HG02840 (cell line): ENCODE measurements around the gene IRF2.

ENCODE experiments used
- ATAC-seq: cut with Tn5 transposase; IDR thresholded peaks from one replicate; pipeline ENCODE4 v1.9.1; 2021; ENCODE audit warnings: mild to moderate bottlenecking, moderate library complexity, moderate number of reproducible peaks; ENCODE audit not compliant: unreplicated experiment, low FRiP score

The IRF2 gene

DNA sequence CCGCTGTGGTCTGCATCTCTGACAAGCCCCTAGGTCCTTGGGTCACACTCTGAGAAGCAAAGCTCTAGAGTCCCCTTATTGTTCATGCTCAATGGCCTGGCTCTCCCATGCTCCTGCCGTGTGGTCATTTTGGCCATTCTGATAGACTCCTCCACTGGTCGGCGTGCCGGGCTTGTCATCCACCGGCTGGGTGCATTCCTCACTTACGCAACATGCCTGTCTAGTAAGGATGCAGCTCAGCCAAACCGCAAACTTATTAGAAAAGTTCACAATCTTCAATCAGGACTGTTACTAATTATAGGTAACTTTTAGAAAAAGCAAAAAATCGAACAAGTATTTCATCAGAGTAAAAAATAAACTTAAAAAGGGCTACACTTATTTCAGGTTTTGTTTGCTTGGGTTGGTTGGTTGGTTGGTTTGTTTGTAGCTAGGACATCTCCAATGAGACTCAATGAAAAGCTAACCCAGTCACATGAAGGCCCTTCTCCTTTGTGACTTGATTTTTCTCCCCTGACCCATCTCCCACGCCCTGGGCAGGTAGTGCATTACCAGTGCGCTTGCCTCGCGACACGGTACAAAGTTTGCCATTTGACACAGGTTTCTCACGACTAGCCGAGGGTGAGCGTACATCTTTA is 41.0 kb downstream of the IRF2 start:
- ATAC-seq: no peak

DNA sequence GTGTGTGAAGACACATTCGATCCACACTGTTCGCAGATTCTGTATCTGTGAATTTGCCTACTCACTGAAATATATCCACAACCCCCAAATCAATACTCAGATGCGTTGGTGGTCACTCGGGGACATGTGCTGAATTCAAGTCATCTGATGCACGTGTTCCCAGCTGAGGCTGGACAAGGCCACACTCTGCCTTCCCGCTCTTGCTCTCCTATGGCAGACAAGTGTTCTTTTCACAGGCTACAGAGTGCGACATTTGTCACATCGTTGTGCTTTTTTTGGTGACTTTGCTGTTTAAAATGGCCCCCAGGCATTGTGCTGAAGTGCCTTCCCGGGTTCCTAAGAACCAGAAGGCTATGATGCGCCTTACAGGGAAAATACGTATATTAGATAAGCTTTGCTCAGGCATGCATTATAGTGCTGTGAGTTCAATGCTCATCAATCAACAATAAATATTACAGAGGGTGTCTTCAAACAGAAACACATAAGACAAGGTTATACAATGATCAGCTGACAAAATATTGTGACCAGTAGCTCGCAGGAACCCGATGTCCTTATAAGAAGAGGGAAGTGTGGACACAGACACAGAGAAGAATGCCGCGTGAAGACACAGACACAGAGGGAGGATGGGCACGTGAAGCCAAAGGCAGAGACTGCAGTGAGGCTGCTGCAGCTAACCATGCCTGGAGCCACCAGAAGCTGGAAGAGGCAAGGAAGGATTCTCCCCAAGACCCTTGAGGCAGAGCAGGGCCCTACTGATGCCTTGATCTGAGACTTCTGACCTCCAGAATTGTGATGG is 42.0 kb downstream of the IRF2 start:
- no peak for ATAC-seq

DNA sequence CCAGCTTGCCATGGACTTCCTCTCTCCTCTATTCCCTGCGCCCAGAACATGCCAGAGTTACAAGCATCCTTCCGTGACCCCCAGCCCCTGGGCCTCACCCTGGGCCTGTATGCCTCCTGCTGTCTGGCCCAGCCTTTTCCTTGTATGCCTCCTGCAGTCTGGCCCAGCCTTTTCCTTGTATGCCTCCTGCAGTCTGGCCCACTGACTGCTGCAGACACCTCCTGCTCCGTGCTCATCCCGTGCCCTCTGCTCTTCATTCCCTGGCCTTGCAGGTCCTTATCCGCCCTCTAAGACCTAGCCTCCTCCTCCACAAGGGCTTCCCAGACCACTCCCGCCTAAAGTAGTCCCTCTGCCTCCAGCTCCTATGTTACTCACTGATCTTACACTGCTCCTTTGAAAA is 44.2 kb downstream of the IRF2 start:
- ATAC-seq: no peak

DNA sequence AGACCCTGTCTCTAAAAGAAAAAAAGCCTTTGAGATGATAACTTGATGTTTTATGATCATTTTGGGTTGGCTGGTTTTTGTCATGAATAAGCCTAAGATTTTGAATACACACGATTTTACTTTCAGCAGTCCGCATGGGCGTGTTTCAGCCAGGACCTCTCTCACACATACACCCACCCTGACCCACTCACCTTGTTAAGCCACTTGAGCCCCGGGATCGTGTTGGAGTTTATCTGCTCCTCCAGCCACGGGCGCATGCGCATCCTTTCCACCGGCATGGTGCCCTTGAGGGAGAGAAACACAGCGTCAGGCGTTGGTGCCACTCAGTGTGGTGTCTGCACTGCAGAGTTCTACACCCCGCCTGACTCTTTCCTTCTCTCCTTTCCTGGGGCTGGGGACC is 45.6 kb downstream of the IRF2 start:
- no peak for ATAC-seq

DNA sequence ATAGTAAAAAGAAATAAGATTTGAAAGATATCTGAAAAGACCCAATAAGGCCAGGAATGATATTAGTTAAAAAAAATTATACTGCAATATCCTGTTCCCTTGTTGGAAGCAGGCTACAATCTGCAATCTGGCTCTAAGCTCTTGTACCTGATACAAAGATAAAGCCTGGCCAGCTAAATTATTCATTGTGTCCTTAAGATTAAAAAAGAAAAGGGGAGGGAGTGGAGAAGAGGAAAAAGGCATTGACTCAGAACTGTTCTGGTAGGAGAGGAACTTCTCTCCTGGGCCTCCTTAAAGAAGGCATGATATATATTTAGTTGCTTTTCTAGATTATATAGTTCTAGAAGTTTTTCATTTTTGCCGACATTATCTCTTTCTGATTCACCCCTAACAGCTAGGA is 46.7 kb downstream of the IRF2 start:
- no peak for ATAC-seq

DNA sequence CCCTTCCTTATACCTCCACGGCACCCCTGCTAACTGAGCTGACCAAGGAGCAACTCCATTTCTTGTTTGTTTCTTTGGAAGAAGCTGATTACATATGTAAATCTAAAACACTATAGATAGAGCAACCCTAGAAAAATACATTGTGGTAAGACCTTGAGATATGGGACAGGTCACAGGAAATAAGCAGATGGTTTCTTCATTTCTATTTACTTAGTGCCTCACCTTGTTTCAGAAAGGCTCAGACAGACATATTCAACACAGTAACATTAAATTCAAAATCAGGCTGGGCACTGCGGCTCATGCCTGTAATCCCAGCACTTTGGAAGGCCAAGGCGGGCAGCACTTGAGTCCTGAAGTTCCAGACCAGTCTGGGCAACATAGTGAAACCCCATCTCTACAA is 47.3 kb downstream of the IRF2 start:
- no peak for ATAC-seq

DNA sequence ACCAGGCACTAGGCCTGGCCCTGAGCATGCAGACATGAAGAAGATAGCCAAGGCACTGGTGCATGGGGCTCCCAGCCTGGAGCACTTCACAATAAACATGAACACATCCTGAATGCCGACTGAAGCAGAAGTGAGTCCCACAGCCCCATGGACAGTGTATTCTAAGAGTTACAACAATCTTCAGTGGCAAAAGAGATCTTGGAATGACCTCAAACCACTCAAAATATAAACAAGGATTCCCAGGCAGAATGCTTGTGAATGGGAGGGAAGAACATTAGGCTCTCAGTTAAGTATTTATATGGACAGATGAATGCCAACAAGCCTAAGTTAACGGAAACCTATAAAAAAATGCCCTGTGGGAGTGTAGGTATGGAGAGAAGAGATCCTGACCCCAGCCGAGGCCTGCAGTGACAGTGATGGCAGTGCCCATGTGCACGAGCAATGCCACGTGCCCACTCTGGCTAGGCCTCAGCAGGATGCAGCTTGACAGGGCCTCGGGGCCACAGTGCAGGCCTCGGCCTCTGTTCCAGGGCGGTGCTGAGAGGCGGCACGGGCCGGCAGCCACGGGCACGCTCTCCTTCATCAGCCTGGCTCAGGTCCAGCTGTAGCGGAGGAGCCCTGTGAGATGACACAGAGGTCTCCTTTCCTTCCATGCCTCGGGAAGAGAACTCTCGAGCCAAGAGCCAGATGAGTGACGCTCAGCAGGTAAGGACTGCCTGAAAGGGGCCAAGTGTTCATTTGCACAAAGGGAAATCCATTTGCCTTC is 49.2 kb downstream of the IRF2 start:
- no peak for ATAC-seq

DNA sequence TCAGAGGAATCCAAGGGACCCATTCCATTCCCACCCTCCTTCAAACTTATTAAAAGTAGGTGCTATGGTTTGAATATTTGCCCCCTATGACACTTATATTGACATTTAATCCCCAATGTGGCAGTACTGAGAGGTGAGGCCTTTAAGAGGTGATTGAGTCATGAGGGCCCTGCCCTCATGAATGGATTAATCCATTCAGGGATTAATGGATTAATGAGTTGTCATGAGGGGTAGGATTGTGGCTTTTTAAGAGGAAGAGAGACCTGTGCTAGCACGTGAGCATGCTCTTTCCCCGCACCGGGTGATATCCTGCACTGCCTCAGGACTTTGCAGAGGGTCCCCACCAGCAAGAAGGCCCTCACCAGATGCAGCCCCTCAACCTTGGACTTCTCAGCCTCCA is 50.1 kb downstream of the IRF2 start:
- no peak for ATAC-seq

DNA sequence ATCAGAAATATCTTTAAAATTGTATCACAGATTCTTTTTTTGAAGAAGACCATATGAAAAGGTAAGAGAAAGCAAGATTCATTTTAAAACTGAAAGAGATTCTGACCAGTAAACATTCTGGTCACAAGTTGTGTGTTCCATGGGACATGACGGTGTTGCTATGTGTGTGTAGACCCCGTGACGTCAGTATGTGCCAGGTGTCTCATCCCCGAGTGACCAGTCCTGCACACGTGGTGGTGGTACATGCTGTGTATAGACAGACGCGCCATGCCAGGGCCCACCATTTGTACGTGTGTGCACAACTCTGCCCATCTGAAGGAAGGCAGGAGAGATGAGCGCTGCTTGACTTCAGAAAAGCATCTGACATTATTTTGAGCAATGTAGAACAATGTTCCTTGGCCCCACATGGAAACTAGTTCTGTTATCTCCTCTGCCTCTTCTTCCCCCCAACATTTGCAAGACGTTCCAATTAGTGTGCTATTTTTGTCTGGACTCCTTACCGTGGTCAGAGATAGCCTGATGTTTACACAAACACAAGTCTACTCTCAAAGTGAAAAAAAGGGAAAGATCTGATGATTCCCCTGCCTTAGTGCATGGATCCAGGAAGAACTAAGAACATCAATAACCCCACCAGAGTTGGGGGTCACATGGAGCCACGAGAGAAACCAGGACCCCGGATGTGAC is 51.2 kb downstream of the IRF2 start:
- ATAC-seq: no peak

DNA sequence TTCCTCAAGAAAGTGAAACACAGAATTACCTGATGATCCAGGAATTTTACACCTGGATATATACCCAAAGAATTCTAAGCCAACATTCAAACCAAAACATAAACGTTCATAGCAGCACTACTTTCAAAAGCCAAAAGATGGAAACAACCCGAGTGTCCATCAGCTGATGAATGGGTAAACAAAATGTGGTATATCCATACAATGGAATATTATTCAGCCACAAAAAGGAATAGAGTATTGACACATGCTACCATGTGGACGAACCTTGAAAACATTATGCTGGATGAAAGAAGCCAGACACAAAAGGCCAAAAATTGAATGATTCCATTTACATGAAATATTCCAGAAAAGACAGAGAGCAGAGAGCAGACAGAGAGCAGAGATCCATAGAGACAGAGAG is 52.0 kb downstream of the IRF2 start:
- ATAC-seq: no peak

DNA sequence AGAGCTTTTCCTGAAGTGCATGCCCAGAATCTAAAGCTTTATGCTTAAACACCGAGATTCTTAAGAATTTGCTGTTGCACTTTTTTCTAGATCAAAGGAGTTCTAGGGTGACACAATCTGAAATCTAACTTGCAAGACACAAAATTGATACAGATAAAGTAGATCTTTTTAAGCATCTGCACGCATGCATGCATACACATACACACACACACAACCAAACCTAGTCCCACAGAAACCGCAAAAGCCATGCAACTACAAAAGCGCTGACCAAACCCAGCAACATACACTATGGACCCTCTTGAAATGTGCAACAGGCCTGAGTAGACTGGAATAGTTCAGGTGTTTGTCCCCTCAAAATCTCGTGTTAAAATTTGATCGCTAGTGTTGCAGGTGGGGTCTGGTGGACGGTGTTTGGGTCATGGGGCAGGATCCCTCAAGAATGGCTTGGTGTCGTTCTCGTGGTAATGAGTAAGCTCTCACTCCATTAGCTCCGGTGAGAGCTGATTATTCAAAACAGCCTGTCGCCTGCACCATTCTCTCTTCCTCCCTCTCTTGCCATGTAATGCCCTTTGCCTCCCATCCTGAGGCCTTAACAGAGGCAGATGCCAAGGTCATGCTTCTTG is 52.7 kb downstream of the IRF2 start:
- ATAC-seq: no peak

DNA sequence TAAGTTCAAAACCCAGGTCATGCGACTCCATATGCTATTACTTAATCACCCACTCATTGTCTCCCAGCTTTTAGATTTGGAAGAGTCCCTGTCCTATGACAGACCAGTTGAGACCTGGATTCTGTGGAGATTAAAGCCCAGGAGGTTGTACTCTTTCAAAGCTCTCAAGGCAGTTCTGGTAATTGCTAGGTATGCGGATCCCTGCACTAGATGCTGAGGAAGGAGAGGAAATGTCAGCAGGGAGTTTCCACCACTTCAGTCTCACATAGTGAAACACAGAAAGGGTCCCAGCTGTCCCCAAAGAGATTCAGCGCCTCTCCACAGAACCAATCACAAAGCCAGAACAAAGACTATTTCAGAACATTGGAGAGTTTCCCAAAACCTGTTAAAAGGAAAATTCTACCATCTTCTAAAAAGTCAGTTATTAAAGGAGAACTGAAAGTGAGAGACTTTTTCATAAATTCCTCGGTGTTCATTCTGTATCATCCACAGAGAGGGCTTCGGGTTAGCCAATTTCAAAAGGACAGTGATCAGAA is 53.4 kb downstream of the IRF2 start:
- no peak for ATAC-seq

DNA sequence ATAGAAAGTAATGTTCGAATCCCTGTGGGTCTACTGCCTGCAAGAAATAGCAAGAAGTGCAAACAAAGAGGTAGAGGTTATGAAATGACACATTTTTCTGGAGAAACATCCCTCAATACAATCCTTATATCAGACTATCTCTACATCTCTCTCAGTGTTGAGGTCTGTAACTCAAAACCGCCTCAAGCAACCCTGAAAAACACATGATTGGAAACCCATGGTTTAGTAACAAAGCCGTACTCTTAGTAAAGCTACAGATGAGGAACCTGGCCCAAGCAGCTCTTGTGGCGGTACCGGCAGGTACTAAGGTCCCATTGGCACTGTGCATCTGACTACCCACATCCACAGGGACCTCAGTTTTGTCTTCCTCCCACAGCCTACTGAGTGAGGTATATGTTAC is 53.9 kb downstream of the IRF2 start:
- no peak for ATAC-seq

DNA sequence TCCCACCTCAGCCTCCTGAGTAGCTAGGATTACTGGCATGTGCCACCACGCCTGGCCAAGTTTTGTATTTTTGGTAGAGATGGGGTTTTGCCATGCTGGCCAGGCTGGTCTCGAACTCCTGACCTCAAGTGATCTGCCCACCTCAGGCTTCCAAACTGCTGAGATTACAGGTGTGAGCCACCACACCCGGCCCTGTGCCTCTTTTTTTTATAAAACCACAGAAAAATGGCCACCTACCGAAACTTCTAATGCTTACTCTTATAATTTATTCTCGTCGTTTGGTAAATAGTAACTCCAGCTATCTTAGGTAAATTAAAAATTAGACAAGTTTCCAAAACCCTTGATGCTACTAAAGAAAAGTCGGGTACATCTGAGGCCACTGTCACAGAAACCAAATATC is 54.4 kb downstream of the IRF2 start:
- ATAC-seq: no peak

DNA sequence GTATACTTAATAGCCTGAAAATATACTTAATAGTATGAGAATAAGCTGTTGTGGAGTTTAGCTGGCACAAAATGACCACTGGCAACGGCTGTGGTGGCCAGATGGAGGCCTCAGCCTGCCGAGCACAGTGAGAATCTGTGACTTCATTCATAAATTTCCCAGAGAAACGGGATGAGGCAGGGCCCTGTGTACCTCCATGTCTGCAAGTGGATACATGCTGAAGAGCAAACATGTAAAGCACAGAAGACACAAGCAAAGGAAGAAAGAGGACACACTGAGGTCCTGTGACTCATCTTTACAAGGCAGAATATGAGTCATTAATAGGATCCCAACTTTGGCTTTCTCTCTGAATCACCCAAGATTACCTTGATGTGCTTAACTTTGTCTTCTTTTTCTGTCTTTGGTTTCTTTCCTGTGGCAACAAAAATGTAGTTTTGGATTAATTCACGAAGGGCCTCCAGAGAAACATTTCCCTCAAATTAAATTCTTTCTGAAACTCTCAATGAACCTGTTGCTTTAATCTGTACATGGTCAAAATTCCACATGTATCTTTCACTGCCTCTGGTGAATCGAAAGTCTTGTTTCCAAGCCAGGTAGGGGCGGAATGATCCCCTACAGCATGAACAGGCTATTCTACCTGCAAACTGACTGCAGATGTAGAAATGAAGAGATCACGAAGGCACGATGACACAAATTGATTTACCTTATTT is 56.4 kb downstream of the IRF2 start:
- ATAC-seq: peak; percentile 43

DNA sequence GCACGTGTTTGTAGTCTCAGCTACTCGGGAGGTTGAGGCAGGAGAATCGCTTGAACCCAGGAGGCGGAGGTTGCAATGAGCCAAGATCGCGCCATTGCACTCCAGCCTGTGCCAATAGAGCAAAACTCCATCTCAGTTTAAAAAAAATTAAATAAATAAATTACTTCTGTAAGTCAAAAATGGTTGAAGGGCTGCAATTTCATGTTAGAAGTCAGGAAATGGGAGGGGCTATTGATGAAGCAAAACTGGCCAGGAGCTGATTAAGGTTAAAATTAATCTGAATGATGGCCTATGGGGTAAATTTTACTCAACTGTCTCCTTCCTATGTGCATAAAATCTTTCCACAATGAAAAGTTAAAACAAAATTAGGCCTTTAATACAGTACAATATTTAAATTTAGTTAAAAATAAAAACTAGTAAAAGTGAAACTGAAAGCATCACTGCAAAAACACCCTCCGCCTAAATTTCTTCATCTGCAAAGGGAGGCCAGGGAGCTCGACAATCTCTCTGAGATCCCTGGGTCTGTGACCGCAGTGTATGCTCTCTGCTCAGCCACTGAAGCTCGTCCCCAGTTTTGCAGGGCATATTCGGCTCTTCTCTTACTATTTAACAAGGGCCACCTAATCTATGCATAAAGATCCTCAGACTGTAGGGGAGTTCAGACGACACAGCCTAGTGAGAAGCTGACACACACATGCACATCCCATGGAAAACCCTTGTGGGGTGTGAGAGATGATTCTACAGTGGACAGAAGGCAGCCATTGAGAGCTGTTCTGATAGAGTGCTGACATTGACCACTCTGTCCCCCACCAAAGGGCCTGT is 57.2 kb downstream of the IRF2 start:
- ATAC-seq: peak; percentile 47

DNA sequence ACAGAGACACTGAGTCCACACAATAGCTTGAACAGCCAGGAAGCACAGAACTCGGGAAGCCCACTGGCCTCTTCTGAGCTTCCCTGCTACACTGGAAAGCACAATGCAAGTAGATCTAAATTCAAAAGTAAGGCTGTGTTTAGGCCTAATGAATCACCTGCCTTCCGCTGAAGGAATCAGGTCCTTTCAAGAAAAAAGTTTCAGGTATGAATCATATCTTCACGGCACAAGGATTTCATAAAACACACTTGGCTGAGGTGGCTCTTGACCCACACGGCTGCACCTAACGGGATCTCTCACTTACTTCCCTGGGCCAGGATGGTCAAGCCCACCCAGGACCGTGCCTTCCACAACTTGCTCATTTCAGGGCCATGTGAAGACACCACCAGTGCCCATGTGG is 59.3 kb downstream of the IRF2 start:
- no peak for ATAC-seq

DNA sequence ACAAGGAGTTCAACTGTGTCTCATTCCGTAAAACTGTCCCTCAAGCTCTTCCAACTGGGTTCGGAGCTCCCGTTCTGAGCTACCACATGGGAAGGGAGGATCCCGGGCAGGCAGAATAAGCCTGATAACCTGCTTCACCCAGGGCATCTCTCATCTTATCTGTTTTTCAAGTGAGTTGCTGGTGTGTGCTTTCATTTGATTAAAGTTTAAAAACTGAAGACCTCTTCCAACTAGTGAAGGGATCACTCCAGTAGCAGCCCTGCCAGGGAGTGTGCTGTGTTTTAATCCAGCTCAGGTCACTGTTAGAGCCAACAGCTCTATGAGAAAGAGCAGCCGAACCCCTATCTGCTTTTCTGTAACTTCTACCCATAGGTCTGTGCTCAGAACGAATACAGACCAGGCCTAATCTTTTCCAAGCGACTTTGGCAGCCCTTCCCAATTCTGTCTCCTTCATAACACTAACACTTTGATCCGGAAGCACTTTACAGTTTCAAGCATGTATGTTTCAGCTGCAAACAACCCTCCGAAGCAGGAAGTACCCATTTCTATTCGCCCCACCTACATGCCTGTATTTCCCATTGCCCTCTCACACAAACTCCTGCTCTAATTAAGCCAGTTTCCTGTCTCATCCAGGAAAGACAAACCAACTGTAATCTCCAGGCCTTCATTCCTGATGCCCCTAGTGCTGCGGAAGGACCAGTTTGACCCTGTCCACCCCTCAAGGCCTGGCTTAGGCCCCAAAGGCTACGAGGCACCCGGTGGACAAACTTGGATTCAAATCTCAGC is 60.9 kb downstream of the IRF2 start:
- no peak for ATAC-seq
